IPS-20b (cell line): ENCODE measurements around the gene SCTR.

ENCODE experiments used
- H3K27ac ChIP-seq: one replicate; pipeline ENCODE4 v1.5.1; 2013; ENCODE audit warnings: low read length
- H3K27me3 ChIP-seq: 2 replicates; pipeline ENCODE4 v1.6.1; 2013; ENCODE audit warnings: mild to moderate bottlenecking, low read length, inconsistent platforms; ENCODE audit not compliant: insufficient read depth
- H3K36me3 ChIP-seq: 2 replicates; pipeline ENCODE4 v1.6.1; 2013; ENCODE audit warnings: low read depth, mild to moderate bottlenecking, inconsistent platforms, low read length, moderate library complexity; ENCODE audit not compliant: insufficient read depth
- H3K4me1 ChIP-seq: 2 replicates; pipeline ENCODE4 v1.6.1; 2013; ENCODE audit warnings: mild to moderate bottlenecking, control low read depth, inconsistent platforms, low read length, moderate library complexity; ENCODE audit not compliant: insufficient read depth
- H3K4me3 ChIP-seq: 2 replicates; pipeline ENCODE4 v1.5.1; 2013; ENCODE audit warnings: mild to moderate bottlenecking, low read length, inconsistent platforms
- H3K9ac ChIP-seq: 2 replicates; pipeline ENCODE4 v1.6.1; 2013; ENCODE audit warnings: low read depth, mild to moderate bottlenecking, inconsistent platforms, low read length, moderate library complexity
- H3K9me3 ChIP-seq: 2 replicates; pipeline ENCODE4 v1.6.1; 2013; ENCODE audit warnings: mild to moderate bottlenecking, low read depth, low read length, inconsistent platforms; ENCODE audit not compliant: insufficient read depth

Gene SCTR

GRCh38 chr2:119495948-119496347 lies 28.3 kb downstream of the SCTR start:
- Histone ChIP-seq H3K9me3 (peaks cover 18% of the 10 kb centered on the region; the same call in 1 of the 2 replicates), H3K27ac (no peak overlapping the region)

GRCh38 chr2:119494163-119494790 lies 30.0 kb downstream of the SCTR start:
- H3K36me3 ChIP-seq, result no peaks in the 10 kb centered on the region
- peaks cover 6% of the 10 kb centered on the region for H3K4me1 ChIP-seq
- no peak overlapping the region for H3K27ac ChIP-seq
- no peaks in the 10 kb centered on the region for H3K27me3 ChIP-seq
- H3K9ac ChIP-seq, result no peak overlapping the region
- peaks cover 4% of the 10 kb centered on the region; the same call in 1 of the 2 replicates for H3K9me3 ChIP-seq
- no peak overlapping the region for H3K4me3 ChIP-seq

More at GRCh38 chr2:119495948-119496347, 28.3 kb downstream of the SCTR start:
- no peaks in the 10 kb centered on the region for H3K36me3 ChIP-seq
- H3K9ac ChIP-seq, result no peak overlapping the region
- peaks cover 6% of the 10 kb centered on the region for H3K4me1 ChIP-seq
- no peak overlapping the region for H3K4me3 ChIP-seq
- no peaks in the 10 kb centered on the region for H3K27me3 ChIP-seq

GRCh38 chr2:119491776-119492525 lies 32.3 kb downstream of the SCTR start:
- H3K27ac ChIP-seq, result no peak overlapping the region

GRCh38 chr2:119490653-119491195 lies 33.6 kb downstream of the SCTR start:
- H3K27ac ChIP-seq, result no peak overlapping the region
- H3K4me3 ChIP-seq, result no peak overlapping the region
- peaks cover 6% of the 10 kb centered on the region for H3K4me1 ChIP-seq

More at GRCh38 chr2:119491776-119492525, 32.3 kb downstream of the SCTR start:
- Histone ChIP-seq H3K4me1 (peaks cover 6% of the 10 kb centered on the region), H3K4me3 (no peak overlapping the region), H3K9me3 (no peaks in the 10 kb centered on the region), H3K36me3 (no peaks in the 10 kb centered on the region), H3K27me3 (no peaks in the 10 kb centered on the region), H3K9ac (no peak overlapping the region; the same call in 1 of the 2 replicates)

GRCh38 chr2:119490106-119490505 lies 34.2 kb downstream of the SCTR start:
- H3K36me3 ChIP-seq, result no peaks in the 10 kb centered on the region
- peaks cover 6% of the 10 kb centered on the region for H3K4me1 ChIP-seq
- H3K27me3 ChIP-seq, result no peaks in the 10 kb centered on the region
- no peak overlapping the region for H3K4me3 ChIP-seq
- no peak overlapping the region for H3K9ac ChIP-seq
- no peaks in the 10 kb centered on the region for H3K9me3 ChIP-seq
- H3K27ac ChIP-seq, result no peak overlapping the region

More at GRCh38 chr2:119490653-119491195, 33.6 kb downstream of the SCTR start:
- Histone ChIP-seq H3K9ac (no peak overlapping the region), H3K9me3 (no peaks in the 10 kb centered on the region), H3K36me3 (no peaks in the 10 kb centered on the region), H3K27me3 (no peaks in the 10 kb centered on the region)

- no peak overlapping the region for H3K27ac ChIP-seq
- H3K36me3 ChIP-seq, result no peaks in the 10 kb centered on the region
- no peaks in the 10 kb centered on the region for H3K9me3 ChIP-seq
- no peaks in the 10 kb centered on the region for H3K27me3 ChIP-seq
- no peak overlapping the region for H3K4me3 ChIP-seq
- peaks cover 6% of the 10 kb centered on the region for H3K4me1 ChIP-seq
- no peak overlapping the region for H3K9ac ChIP-seq
These were observed 34.9 kb downstream of the SCTR start for GRCh38 chr2:119489232-119489952.

GRCh38 chr2:119488245-119489214 lies 35.8 kb downstream of the SCTR start:
- Histone ChIP-seq H3K27me3 (no peaks in the 10 kb centered on the region), H3K36me3 (no peaks in the 10 kb centered on the region), H3K4me3 (no peak overlapping the region), H3K4me1 (peaks cover 6% of the 10 kb centered on the region), H3K9ac (no peak overlapping the region), H3K27ac (no peak overlapping the region), H3K9me3 (no peaks in the 10 kb centered on the region)

- H3K9ac ChIP-seq, result no peak overlapping the region
- no peak overlapping the region for H3K27ac ChIP-seq
- no peaks in the 10 kb centered on the region for H3K27me3 ChIP-seq
- no peaks in the 10 kb centered on the region for H3K9me3 ChIP-seq
- H3K4me3 ChIP-seq, result no peak overlapping the region
- H3K36me3 ChIP-seq, result no peaks in the 10 kb centered on the region
- peaks cover 6% of the 10 kb centered on the region for H3K4me1 ChIP-seq
These were observed 36.6 kb downstream of the SCTR start for GRCh38 chr2:119487434-119488244.

GRCh38 chr2:119486886-119487285 lies 37.4 kb downstream of the SCTR start:
- Histone ChIP-seq H3K9me3 (no peaks in the 10 kb centered on the region), H3K36me3 (no peaks in the 10 kb centered on the region), H3K27me3 (no peaks in the 10 kb centered on the region), H3K4me3 (no peak overlapping the region), H3K9ac (no peak overlapping the region), H3K27ac (no peak overlapping the region), H3K4me1 (peaks cover 2% of the 10 kb centered on the region)

GRCh38 chr2:119486196-119486827 lies 38.0 kb downstream of the SCTR start:
- Histone ChIP-seq H3K4me1 (no peaks in the 10 kb centered on the region), H3K4me3 (no peak overlapping the region), H3K9ac (no peak overlapping the region), H3K27ac (no peak overlapping the region), H3K27me3 (no peaks in the 10 kb centered on the region), H3K9me3 (no peaks in the 10 kb centered on the region), H3K36me3 (no peaks in the 10 kb centered on the region)
